Spleen (tissue), 11 donors: ENCODE results near the gene CTLA4. TPM values are rescaled to one million over a fixed set of nuclear protein-coding genes. Genes with fewer than 3 reads are reported as not detected.
A peak's percentile ranks its signal among the peaks of the same experiment; 100 is the strongest.

Experiments used
- DNase-seq: peaks from one replicate; pipeline ENCODE4 v3.0.0-alpha.2; 2020
- H3K27ac ChIP-seq, 8 donors: fragments of 200-600 bp; sonication (generic) in 7 of 8; 1 replicate in 4 of 8; 2 replicates in 4 of 8; pipeline versions ENCODE4 v1.5.0 to v1.8.0; 2016 to 2021; ENCODE audit warnings: inconsistent platforms in 4 of 8, mild to moderate bottlenecking in 4 of 8, moderate library complexity in 1 of 8
- H3K27me3 ChIP-seq, 7 donors: fragments of 200-600 bp; sonication (generic) in 6 of 7; replicated peaks in 1 of 7; 1 replicate in 4 of 7; 2 replicates in 3 of 7; pipeline versions ENCODE4 v1.5.0 to v1.8.0; 2016 to 2021; ENCODE audit warnings: inconsistent platforms in 3 of 7, mild to moderate bottlenecking in 1 of 7
- H3K36me3 ChIP-seq, 6 donors: fragments of 200-600 bp; sonication (generic) in 5 of 6; 1 replicate in 4 of 6; 2 replicates in 2 of 6; pipeline versions ENCODE4 v1.5.0 to v1.8.0; 2016 to 2021; ENCODE audit warnings: inconsistent platforms in 2 of 6
- H3K4me1 ChIP-seq, 6 donors: fragments of 200-600 bp; sonication (generic) in 5 of 6; 1 replicate in 3 of 6; 2 replicates in 3 of 6; pipeline versions ENCODE4 v1.5.0 to v1.8.0; 2016 to 2021; ENCODE audit warnings: inconsistent platforms in 3 of 6
- H3K4me3 ChIP-seq, 8 donors: fragments of 200-600 bp; sonication (generic) in 7 of 8; 1 replicate in 4 of 8; 2 replicates in 4 of 8; pipeline versions ENCODE4 v1.5.0 to v1.8.0; 2016 to 2021; ENCODE audit warnings: inconsistent platforms in 4 of 8, mild to moderate bottlenecking in 4 of 8, moderate library complexity in 2 of 8
- H3K9me3 ChIP-seq, 8 donors: fragments of 200-600 bp; sonication (generic) in 7 of 8; 1 replicate in 4 of 8; 2 replicates in 4 of 8; pipeline versions ENCODE4 v1.5.0 to v1.8.0; 2016 to 2021; ENCODE audit warnings: inconsistent platforms in 4 of 8
- CTCF ChIP-seq, 11 experiments: fragments of 200-600 bp in 7 of 11; fragments of 450-650 bp in 4 of 11; sonication (generic) in 4 of 11; IDR thresholded peaks in 8 of 11; conservative IDR thresholded peaks in 3 of 11; 1 replicate in 7 of 11; 2 replicates in 4 of 11; pipeline versions ENCODE4 v1.4.0 to v1.8.0; 2016 to 2021; ENCODE audit warnings: antibody characterized with exemption in 11 of 11, inconsistent platforms in 4 of 11, mild to moderate bottlenecking in 1 of 11
- POLR2A ChIP-seq, 3 donors: fragments of 450-650 bp; IDR thresholded peaks; one replicate each; pipeline ENCODE4 v1.5.1; 2017; ENCODE audit warnings: antibody characterized with exemption in 3 of 3, mild to moderate bottlenecking in 1 of 3
- POLR2AphosphoS5 ChIP-seq, 3 donors: sonication (generic); formaldehyde crosslinking; IDR thresholded peaks; one replicate each; pipeline ENCODE4 v1.5.1; 2017; ENCODE audit warnings: antibody characterized with exemption in 3 of 3
- WGBS, 5 donors: extraction: QIAGEN DNeasy Blood & Tissue Kit in 3 of 5; methylation state at CpG; one replicate each; pipeline versions ENCODE4 v1.1.5 to v1.1.7; 2013 to 2018; 5-methylcytosine and 5-hydroxymethylcytosine counted together
- intact Hi-C: fragments of 100-400 bp; cut with DNase I; formaldehyde crosslinking; loops from one replicate; pipeline ENCODE4 v1.15.0; 2023; ENCODE audit warnings: low total_unique reads
- polyA plus RNA-seq, 3 donors: library from polyadenylated mRNA; stranded (reverse); fragments of 200-250 nt; gene quantifications; one replicate each; pipeline ENCODE4 v1.2.1, GENCODE V29; 2013
- total RNA-seq, 7 donors: library from RNA; depleted of rRNA in 3 of 7; stranded (reverse); fragments of >200 nt in 3 of 7; fragmentation: NEBNext Ultra II Directional in 4 of 7; extraction: Animal tissue kit (Norgen Biotek cat#: 25700) in 4 of 7; gene quantifications; one replicate each; pipeline versions ENCODE4 v1.1.0 to v1.2.1, GENCODE V29; 2016 to 2021
- donor health status: healthy with polysubstance abuse.
- donor health status: DM: no; HTN: no; CAD: no; lungs with moderate emphysema.
- donor health status: DM: no; HTN: no; CAD: no.
- donor health status: Bipolar disorder and iron deficiency.
- donor health status: healthy.
- donor health status: DM: no; HTN: no; CAD: no.
- donor health status: DM: yes; HTN: yes; CAD: no.

The CTLA4 gene
- total and polyA plus RNA-seq, 10 donors, result 1.4 to 9.9 (median 2.9) TPM

GRCh38 chr2:203889944-203890343, 22.4 kb downstream of the CTLA4 start:
- Histone ChIP-seq H3K36me3 (no peaks in the 10 kb centered on the region), H3K9me3 (no peaks in the 10 kb centered on the region), H3K4me3 (no peak overlapping the region), H3K27ac (no peak overlapping the region), H3K4me1 (peaks cover 0 to 31% (median 3%) of the 10 kb centered on the region in 6 donors), H3K27me3 (no peaks in the 10 kb centered on the region)
- TF ChIP-seq POLR2AphosphoS5 (IDR thresholded peaks at IDR 0.05), result no peak
- TF ChIP-seq POLR2A (IDR thresholded peaks at IDR 0.05), result no peak
- no peak for TF ChIP-seq CTCF (IDR thresholded peaks at IDR 0.05 in 8 of 11, conservative IDR thresholded peaks at IDR 0.05 in 3 of 11)
- intact Hi-C loops, result no loop called here
- WGBS, 5 donors, result 75 to 91% (median 86%) methylated on average over 1 of the region's 1 CpG
- DNase-seq, result no peak

- intact Hi-C loops, result no loop called here
- 94 to 100% (median 95%) methylated on average over 1 of the region's 1 CpG for WGBS, 5 donors
Measured at GRCh38 chr2:203890733-203891132, 23.2 kb downstream of the CTLA4 start.

GRCh38 chr2:203891474-203891873, 23.9 kb downstream of the CTLA4 start:
- no peaks in the 10 kb centered on the region for H3K36me3 ChIP-seq
- H3K4me1 ChIP-seq, result peaks cover 0 to 24% (median under 1%) of the 10 kb centered on the region in 6 donors
- WGBS, 5 donors, result 64 to 91% (median 64%) methylated on average over 2 of the region's 2 CpGs
- H3K27me3 ChIP-seq, result no peaks in the 10 kb centered on the region
- no peak overlapping the region for H3K4me3 ChIP-seq
- DNase-seq, result no peak
- H3K27ac ChIP-seq, result peak overlapping the region in 2 of 8 donors; percentile 36 to 37
- intact Hi-C loops, result no loop called here
- no peaks in the 10 kb centered on the region for H3K9me3 ChIP-seq
- peak in 1 of 3 donors; percentile 44 for TF ChIP-seq POLR2AphosphoS5 (IDR thresholded peaks at IDR 0.05)
- no peak for TF ChIP-seq POLR2A (IDR thresholded peaks at IDR 0.05)

More at GRCh38 chr2:203890733-203891132, 23.2 kb downstream of the CTLA4 start:
- Histone ChIP-seq H3K27ac (no peak overlapping the region), H3K9me3 (no peaks in the 10 kb centered on the region), H3K36me3 (no peaks in the 10 kb centered on the region), H3K4me3 (no peak overlapping the region), H3K27me3 (no peaks in the 10 kb centered on the region), H3K4me1 (peaks cover 0 to 29% (median 3%) of the 10 kb centered on the region in 6 donors)
- no peak for DNase-seq
- TF ChIP-seq CTCF (IDR thresholded peaks at IDR 0.05 in 8 of 11, conservative IDR thresholded peaks at IDR 0.05 in 3 of 11) (no peak), POLR2AphosphoS5 (IDR thresholded peaks at IDR 0.05) (no peak), POLR2A (IDR thresholded peaks at IDR 0.05) (no peak)

- WGBS, 5 donors, result 84 to 96% (median 91%) methylated on average over 4 of the region's 4 CpGs
- H3K4me1 ChIP-seq, result peaks cover 0 to 24% (median 4%) of the 10 kb centered on the region in 6 donors
- H3K9me3 ChIP-seq, result no peaks in the 10 kb centered on the region
- no peak overlapping the region for H3K4me3 ChIP-seq
- no peaks in the 10 kb centered on the region for H3K27me3 ChIP-seq
- H3K27ac ChIP-seq, result no peak overlapping the region
- H3K36me3 ChIP-seq, result no peaks in the 10 kb centered on the region
- no peak for DNase-seq
- intact Hi-C loops, result no loop called here
- TF ChIP-seq POLR2A (IDR thresholded peaks at IDR 0.05), result no peak
Measured at GRCh38 chr2:203892207-203892606, 24.6 kb downstream of the CTLA4 start.

GRCh38 chr2:203893401-203893800, 25.8 kb downstream of the CTLA4 start:
- no peak for TF ChIP-seq POLR2A (IDR thresholded peaks at IDR 0.05)
- no peak for TF ChIP-seq POLR2AphosphoS5 (IDR thresholded peaks at IDR 0.05)
- TF ChIP-seq CTCF (IDR thresholded peaks at IDR 0.05 in 8 of 11, conservative IDR thresholded peaks at IDR 0.05 in 3 of 11), result no peak
- DNase-seq, result no peak

More at GRCh38 chr2:203893401-203893800, 25.8 kb downstream of the CTLA4 start:
- H3K4me1 ChIP-seq, result peaks cover 0 to 34% (median 13%) of the 10 kb centered on the region in 6 donors
- no peak overlapping the region for H3K4me3 ChIP-seq
- intact Hi-C loops, result no loop called here
- H3K9me3 ChIP-seq, result no peaks in the 10 kb centered on the region
- H3K36me3 ChIP-seq, result no peaks in the 10 kb centered on the region
- no peak overlapping the region for H3K27ac ChIP-seq
- no peaks in the 10 kb centered on the region for H3K27me3 ChIP-seq
